ENCODE measurements around the gene DRD1. TPM values are rescaled to one million over a fixed set of nuclear protein-coding genes. Genes with fewer than 3 reads are reported as not detected.

The DRD1 gene
- total RNA-seq, 1 donor from 2014 or later: 0.07 TPM

DNA sequence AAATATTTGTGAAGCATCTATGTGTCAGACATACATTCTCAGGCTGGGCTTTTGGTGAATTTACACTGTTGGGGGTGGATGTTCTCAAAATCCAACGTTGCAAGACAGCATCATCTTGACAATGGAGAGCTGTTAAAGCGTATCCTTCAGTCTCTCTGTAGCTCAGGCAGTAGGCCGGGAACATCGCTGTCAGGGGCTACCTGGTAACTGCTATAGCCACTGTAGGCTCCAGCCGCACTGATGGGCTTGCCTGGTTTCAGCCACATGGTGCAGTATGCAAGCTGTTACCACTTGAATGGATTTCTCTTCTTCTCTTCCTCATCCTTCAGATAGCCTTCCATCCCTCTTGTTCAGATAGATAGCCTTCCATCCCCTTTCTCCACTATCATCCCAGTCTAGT is 51.7 kb downstream of the DRD1 start:
- intact Hi-C loops (cut with micrococcal nuclease): no loop called here
- no peak for DNase-seq
- H3K4me3 Mint-ChIP-seq: no peak overlapping the region
- H3K27ac Mint-ChIP-seq: no peak overlapping the region
- H3K36me3 Mint-ChIP-seq (ENCODE audit: low read depth): no peaks in the 10 kb centered on the region
- no peaks in the 10 kb centered on the region for H3K27me3 Mint-ChIP-seq
- no peaks in the 10 kb centered on the region for H3K9me3 Mint-ChIP-seq
- H3K4me1 Mint-ChIP-seq: no peaks in the 10 kb centered on the region

DNA sequence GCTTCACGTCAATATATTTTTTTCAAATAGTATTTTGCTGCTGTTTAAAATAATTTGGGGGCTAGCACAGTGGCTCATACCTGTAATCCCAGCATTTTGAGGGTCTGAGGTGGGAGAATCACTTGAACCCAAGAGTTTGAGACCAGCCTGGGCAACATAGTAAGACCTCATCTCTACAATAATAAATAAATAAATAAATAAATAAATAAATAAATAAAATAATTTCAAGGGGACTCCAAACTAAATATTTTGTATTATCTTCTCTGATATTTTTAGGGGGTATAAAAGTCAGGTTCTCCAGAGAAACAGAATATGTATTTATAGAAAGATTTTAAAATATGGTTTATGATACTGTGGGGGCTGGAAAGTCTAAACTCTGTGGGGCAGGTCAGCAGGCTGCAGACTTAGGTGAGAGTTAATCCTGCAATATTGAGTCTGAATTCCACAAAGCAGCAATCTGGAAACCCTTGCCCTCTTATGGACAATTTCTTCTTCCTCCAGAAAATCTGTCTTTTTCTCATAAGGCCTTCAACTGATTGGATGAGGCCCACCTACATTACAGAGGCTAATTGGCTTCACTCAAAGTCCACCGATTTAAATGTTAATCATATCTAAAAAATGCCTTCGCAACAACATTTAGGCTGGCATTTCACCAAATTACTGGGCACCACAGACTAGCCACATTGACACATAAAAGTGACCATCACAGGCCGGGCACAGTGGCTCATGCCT is 53.5 kb downstream of the DRD1 start:
- H3K27me3 Mint-ChIP-seq: no peaks in the 10 kb centered on the region
- no peaks in the 10 kb centered on the region for H3K9me3 Mint-ChIP-seq
- intact Hi-C loops (cut with micrococcal nuclease): no loop called here
- no peak overlapping the region for H3K4me3 Mint-ChIP-seq
- H3K4me1 Mint-ChIP-seq: no peaks in the 10 kb centered on the region
- no peaks in the 10 kb centered on the region for H3K36me3 Mint-ChIP-seq (ENCODE audit: low read depth)
- H3K27ac Mint-ChIP-seq: no peak overlapping the region
- DNase-seq: no peak

Other genes with a start within 250 kb of the DRD1 start
- gene SFXN1, start 34.4 kb upstream of the DRD1 start, total RNA-seq: 390 and 404 TPM in 2 replicates
- gene HRH2, start 213.9 kb upstream of the DRD1 start, total RNA-seq: 67.3 and 70.4 TPM in 2 replicates